ENCODE measurements around the gene GAPVD1. TPM values are rescaled to one million over a fixed set of nuclear protein-coding genes. Genes with fewer than 3 reads are reported as not detected.

GAPVD1 gene
- total and polyA plus RNA-seq, 2 of the 8 experiments (the other 6 are each of a cell fraction or from before 2014, with no cell fraction given) = 5.5 to 40.5 TPM

DNA sequence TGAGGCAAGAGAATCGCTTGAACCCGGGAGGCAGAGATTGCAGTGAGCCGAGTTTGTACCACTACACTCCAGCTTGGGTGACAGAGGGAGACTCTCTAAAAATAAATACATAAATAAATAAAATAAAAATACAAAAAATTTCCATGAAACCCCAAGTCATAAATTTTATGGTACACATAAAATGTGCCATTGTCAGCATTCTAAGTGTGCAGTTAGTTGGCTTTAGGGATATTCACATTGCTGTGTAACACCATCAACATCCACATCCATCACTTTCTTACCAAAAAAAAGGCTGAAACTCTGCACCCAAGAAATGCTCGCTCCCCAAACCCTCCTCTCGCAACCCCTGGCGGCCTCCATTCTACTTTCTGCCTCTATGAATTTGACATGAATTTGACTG lies 135.2 kb downstream of the GAPVD1 start:
- H2BK12ac ChIP-seq (ENCODE audit: low read depth, low read length) = no peak overlapping the region
- H3K4me1 ChIP-seq (replicated peaks in 1 of 4; ENCODE audit: control insufficient read depth in 3 of 4, insufficient read depth in 4 of 4, low read length in 3 of 4) = no peaks in the 10 kb centered on the region
- no peak overlapping the region for H2BK120ac ChIP-seq (replicated peaks; ENCODE audit: low read depth, low read length)
- H4K5ac ChIP-seq (ENCODE audit: insufficient read length, low read depth, low read length) = no peak overlapping the region
- WGBS, 2 experiments (ENCODE audit: extremely low coverage in 1 of 2, insufficient coverage in 1 of 2, insufficient read length in 1 of 2, insufficient replicate concordance in 2 of 2, low coverage in 1 of 2, low lambda C conversion rate in 2 of 2, missing lambda C conversion rate in 1 of 2) = 95% methylated on average over 6 of the region's 6 CpGs; no CpG with 5 or more reads in 1 of the 2 experiments
- no peaks in the 10 kb centered on the region for H3K9me3 ChIP-seq (ENCODE audit: insufficient read depth in 2 of 2, low read depth in 1 of 2, low read length in 1 of 2)
- H3K27me3 ChIP-seq (replicated peaks in 1 of 4; ENCODE audit: control insufficient read depth in 3 of 4, extremely low read depth in 1 of 4, insufficient read depth in 3 of 4, low read length in 3 of 4) = no peaks in the 10 kb centered on the region
- H3K9ac ChIP-seq (replicated peaks in 1 of 4; ENCODE audit: extremely low read depth in 1 of 4, low read depth in 3 of 4, low read length in 3 of 4) = no peak overlapping the region
- no peak overlapping the region for H4K8ac ChIP-seq (ENCODE audit: extremely low read depth, insufficient read depth, low read length)
- H3K79me1 ChIP-seq (ENCODE audit: low read depth, low read length) = no peaks in the 10 kb centered on the region
- H4K20me1 ChIP-seq (replicated peaks in 1 of 2; ENCODE audit: control insufficient read depth in 1 of 2, insufficient read depth in 2 of 2, low read length in 2 of 2) = no peaks in the 10 kb centered on the region
- no peak overlapping the region for H2BK15ac ChIP-seq (ENCODE audit: low read length)
- ChIA-PET POLR2A (ENCODE audit: partially characterized antibody) (no interaction called here), CTCF (ENCODE audit: partially characterized antibody) (no interaction called here)
- H3K18ac ChIP-seq (ENCODE audit: extremely low read depth, low read length) = no peak overlapping the region
- H3K4ac ChIP-seq (replicated peaks; ENCODE audit: insufficient read length, low read depth, low read length) = no peak overlapping the region
- no peak overlapping the region for H4K91ac ChIP-seq (replicated peaks; ENCODE audit: insufficient read length, low read length)
- no peak overlapping the region for H2AFZ ChIP-seq (ENCODE audit: low read length)
- no peak overlapping the region for H3K23ac ChIP-seq (ENCODE audit: insufficient read length)
- H3K79me2 ChIP-seq (ENCODE audit: control insufficient read depth in 1 of 2, insufficient read depth in 2 of 2, low read length in 2 of 2) = no peaks in the 10 kb centered on the region
- H3K14ac ChIP-seq (ENCODE audit: insufficient read length) = no peak overlapping the region
- no peak for FAIRE-seq
- no peak overlapping the region for H3K4me2 ChIP-seq (ENCODE audit: insufficient read depth in 1 of 2, low read depth in 2 of 2, low read length in 2 of 2)
- no peak for DNase-seq (ENCODE audit: low read depth in 1 of 2, low spot score in 2 of 2)
- H3K56ac ChIP-seq (replicated peaks; ENCODE audit: insufficient read length, low read depth, low read length) = no peak overlapping the region
- H2BK5ac ChIP-seq (ENCODE audit: low read depth, low read length) = no peak overlapping the region
- no peaks in the 10 kb centered on the region for H3K36me3 ChIP-seq (ENCODE audit: control insufficient read depth in 2 of 4, insufficient read depth in 4 of 4, low read length in 3 of 4)
- H3K23me2 ChIP-seq (ENCODE audit: low read depth, low read length) = no peaks in the 10 kb centered on the region
- no peak overlapping the region for H3K4me3 ChIP-seq (ENCODE audit: extremely low read depth in 1 of 4, insufficient read depth in 2 of 4, low read depth in 3 of 4, low read length in 4 of 4)
- no peak overlapping the region for H2BK20ac ChIP-seq (ENCODE audit: low read length)
- no peak overlapping the region for H3K27ac ChIP-seq (ENCODE audit: low read depth, low read length)
- no peak overlapping the region for H2AK5ac ChIP-seq (ENCODE audit: low read depth, low read length)
- no peak for TF ChIP-seq TAF1 (IDR thresholded peaks at IDR 0.05; ENCODE audit: low read depth, low read length)
- no peak for TF ChIP-seq SUZ12 (IDR thresholded peaks at IDR 0.05; ENCODE audit: low read length)
- TF ChIP-seq CTBP2 (IDR thresholded peaks at IDR 0.05; ENCODE audit: borderline replicate concordance, insufficient read depth, insufficient read length, low read length) = no peak
- TF ChIP-seq CBX5 (IDR thresholded peaks at IDR 0.05; ENCODE audit: low read depth, low read length) = no peak
- TF ChIP-seq SIRT6 (IDR thresholded peaks at IDR 0.05; ENCODE audit: low read length) = no peak
- no peak for TF ChIP-seq KDM5A (IDR thresholded peaks at IDR 0.05; ENCODE audit: low read length)
- TF ChIP-seq RFX5 (IDR thresholded peaks at IDR 0.05; ENCODE audit: borderline replicate concordance, low read depth, low read length) = no peak
- no peak for TF ChIP-seq CBX8 (IDR thresholded peaks at IDR 0.05; ENCODE audit: borderline replicate concordance, low read depth, low read length)
- no peak for TF ChIP-seq TAF7 (optimal IDR thresholded peaks at IDR 0.05; ENCODE audit: borderline replicate concordance, low read depth, low read length)
